Peyer's patch (tissue), 4 donors: ENCODE data around the gene GDAP2. TPM values are rescaled to one million over a fixed set of nuclear protein-coding genes. Genes with fewer than 3 reads are reported as not detected.
A peak's percentile ranks its signal among the peaks of the same experiment; 100 is the strongest.

Experiments
- DNase-seq, 3 donors: peaks; one replicate each; pipeline ENCODE4 v3.0.0-alpha.2; 2017 to 2019
- H3K27ac ChIP-seq, 4 donors: fragments of 200-600 bp; sonication (generic); one replicate each; pipeline ENCODE4 v1.5.1; 2016 to 2019
- H3K27me3 ChIP-seq, 2 donors: fragments of 200-600 bp; sonication (generic); one replicate each; pipeline ENCODE4 v1.5.1; 2019
- H3K36me3 ChIP-seq, 3 donors: fragments of 200-600 bp; sonication (generic); one replicate each; pipeline ENCODE4 v1.5.1; 2016 to 2019
- H3K4me1 ChIP-seq, 4 donors: fragments of 200-600 bp; sonication (generic); one replicate each; pipeline ENCODE4 v1.5.1; 2016 to 2019
- H3K4me3 ChIP-seq, 4 donors: fragments of 200-600 bp; sonication (generic); 1 replicate in 3 of 4; 2 replicates in 1 of 4; pipeline ENCODE4 v1.5.1; 2016 to 2019; ENCODE audit warnings: mild to moderate bottlenecking in 1 of 4
- H3K9me3 ChIP-seq, 4 donors: fragments of 200-600 bp; sonication (generic); one replicate each; pipeline ENCODE4 v1.5.1; 2016 to 2019; ENCODE audit warnings: mild to moderate bottlenecking in 1 of 4
- POLR2A ChIP-seq, 2 donors: fragments of 450-650 bp; IDR thresholded peaks; one replicate each; pipeline ENCODE4 v1.5.1; 2017; ENCODE audit warnings: antibody characterized with exemption in 2 of 2, mild to moderate bottlenecking in 2 of 2, moderate library complexity in 2 of 2
- total RNA-seq, 4 donors: library from RNA; depleted of rRNA; stranded (reverse); fragments of >200 nt; gene quantifications; one replicate each; pipeline ENCODE4 v1.1.0, GENCODE V29; 2016
- TF ChIP-seq, protein P1 (sequence below), 6 experiments: fragments of 450-650 bp in 4 of 6; fragments of 200-600 bp in 2 of 6; sonication (generic) in 1 of 6; IDR thresholded peaks; one replicate each; pipeline ENCODE4 v1.5.1; 2017 to 2019; ENCODE audit warnings: antibody characterized with exemption in 6 of 6, mild to moderate bottlenecking in 3 of 6, moderate library complexity in 1 of 6

GDAP2 gene
- 10 to 100 TPM; 33.0 to 62.2 (median 46.2) TPM for total RNA-seq

GRCh38 chr1:117929343-117930172 is at the start of gene GDAP2, which contains the start of gene WDR3:
Gene GDAP2 (minus strand): TSS chr1:117929621. CDS start chr1:117920357, 9,264 bp downstream.
Gene WDR3 (plus strand): TSS chr1:117929739. CDS start chr1:117933320, 3,581 bp downstream.
- no peaks in the 10 kb centered on the region for H3K36me3 ChIP-seq
- H3K27ac ChIP-seq: peak within 1 kb of the TSS; percentile 83 to 92 (median 86)
- TF ChIP-seq POLR2A (IDR thresholded peaks at IDR 0.05): peak; percentile 54 to 72
- TF ChIP-seq, protein P1, sequence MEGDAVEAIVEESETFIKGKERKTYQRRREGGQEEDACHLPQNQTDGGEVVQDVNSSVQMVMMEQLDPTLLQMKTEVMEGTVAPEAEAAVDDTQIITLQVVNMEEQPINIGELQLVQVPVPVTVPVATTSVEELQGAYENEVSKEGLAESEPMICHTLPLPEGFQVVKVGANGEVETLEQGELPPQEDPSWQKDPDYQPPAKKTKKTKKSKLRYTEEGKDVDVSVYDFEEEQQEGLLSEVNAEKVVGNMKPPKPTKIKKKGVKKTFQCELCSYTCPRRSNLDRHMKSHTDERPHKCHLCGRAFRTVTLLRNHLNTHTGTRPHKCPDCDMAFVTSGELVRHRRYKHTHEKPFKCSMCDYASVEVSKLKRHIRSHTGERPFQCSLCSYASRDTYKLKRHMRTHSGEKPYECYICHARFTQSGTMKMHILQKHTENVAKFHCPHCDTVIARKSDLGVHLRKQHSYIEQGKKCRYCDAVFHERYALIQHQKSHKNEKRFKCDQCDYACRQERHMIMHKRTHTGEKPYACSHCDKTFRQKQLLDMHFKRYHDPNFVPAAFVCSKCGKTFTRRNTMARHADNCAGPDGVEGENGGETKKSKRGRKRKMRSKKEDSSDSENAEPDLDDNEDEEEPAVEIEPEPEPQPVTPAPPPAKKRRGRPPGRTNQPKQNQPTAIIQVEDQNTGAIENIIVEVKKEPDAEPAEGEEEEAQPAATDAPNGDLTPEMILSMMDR (IDR thresholded peaks at IDR 0.05): no peak
- no peaks in the 10 kb centered on the region for H3K27me3 ChIP-seq
- H3K4me3 ChIP-seq: peak within 1 kb of the TSS; percentile 79 to 96 (median 94)
- H3K9me3 ChIP-seq: no peaks in the 10 kb centered on the region
- peak; percentile 96 to 99 (median 96) for DNase-seq
- peaks cover 0 to 23% (median 8%) of the 10 kb centered on the region in 4 donors for H3K4me1 ChIP-seq

DNA sequence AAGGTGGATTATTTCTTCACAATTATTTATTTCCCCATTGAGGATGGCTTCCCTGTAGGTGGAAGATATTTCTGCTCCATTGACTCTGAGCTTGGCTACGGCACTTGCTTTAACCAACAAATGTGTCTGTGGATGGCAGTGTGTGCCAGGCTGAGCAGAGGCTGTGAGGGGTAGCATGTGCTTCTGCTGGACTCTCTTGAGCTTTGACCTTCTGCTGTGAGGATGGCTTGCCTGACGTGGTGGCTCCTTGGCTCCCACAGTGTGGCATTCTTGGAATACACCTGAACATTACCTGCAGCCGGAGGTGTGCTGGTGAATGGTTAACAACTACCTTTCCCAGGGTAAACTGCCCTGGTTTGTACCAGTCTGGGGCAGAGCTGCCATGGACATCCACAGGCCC is 47.0 kb upstream of the GDAP2 start:
- TF ChIP-seq, protein P1 (IDR thresholded peaks at IDR 0.05): no peak
- TF ChIP-seq POLR2A (IDR thresholded peaks at IDR 0.05): no peak
- DNase-seq: no peak
- H3K27ac ChIP-seq: no peak overlapping the region

DNA sequence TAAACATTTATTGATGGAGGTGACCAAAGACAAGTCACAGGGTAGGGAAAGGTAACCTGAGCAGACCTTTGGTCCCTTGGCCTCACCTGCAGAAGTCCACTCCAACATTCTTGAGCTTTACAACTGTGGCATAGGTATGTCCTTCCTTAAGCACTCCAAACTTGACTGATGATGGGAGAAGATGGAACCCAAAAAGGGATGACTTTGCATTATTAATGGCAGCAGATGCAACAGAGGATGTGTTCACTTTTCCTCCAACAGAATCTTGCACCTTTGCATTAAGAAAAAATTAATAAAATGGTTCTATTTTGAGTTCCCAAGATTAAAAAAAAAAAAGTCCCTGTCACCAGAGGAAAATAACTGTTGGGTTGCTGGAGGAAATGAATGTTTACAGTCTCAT is 42.4 kb upstream of the GDAP2 start:
- no peak overlapping the region for H3K4me3 ChIP-seq
- DNase-seq: no peak
- H3K36me3 ChIP-seq: no peaks in the 10 kb centered on the region
- no peaks in the 10 kb centered on the region for H3K9me3 ChIP-seq
- H3K27ac ChIP-seq: no peak overlapping the region
- H3K27me3 ChIP-seq: no peaks in the 10 kb centered on the region
- TF ChIP-seq, protein P1 (IDR thresholded peaks at IDR 0.05): no peak
- TF ChIP-seq POLR2A (IDR thresholded peaks at IDR 0.05): no peak
- no peaks in the 10 kb centered on the region for H3K4me1 ChIP-seq

More for the DNA sequence above, 47.0 kb upstream of the GDAP2 start:
- H3K36me3 ChIP-seq: no peaks in the 10 kb centered on the region
- no peaks in the 10 kb centered on the region for H3K4me1 ChIP-seq
- no peaks in the 10 kb centered on the region for H3K27me3 ChIP-seq
- no peak overlapping the region for H3K4me3 ChIP-seq
- H3K9me3 ChIP-seq: no peaks in the 10 kb centered on the region

- Histone ChIP-seq H3K36me3 (no peaks in the 10 kb centered on the region), H3K27me3 (no peaks in the 10 kb centered on the region), H3K27ac (no peak overlapping the region), H3K4me1 (no peaks in the 10 kb centered on the region), H3K4me3 (no peak overlapping the region), H3K9me3 (no peaks in the 10 kb centered on the region)
- DNase-seq: no peak
- no peak for TF ChIP-seq POLR2A (IDR thresholded peaks at IDR 0.05)
- TF ChIP-seq, protein P1 (IDR thresholded peaks at IDR 0.05): no peak
Measured at GRCh38 chr1:117970252-117970651, 40.8 kb upstream of the GDAP2 start.

DNA sequence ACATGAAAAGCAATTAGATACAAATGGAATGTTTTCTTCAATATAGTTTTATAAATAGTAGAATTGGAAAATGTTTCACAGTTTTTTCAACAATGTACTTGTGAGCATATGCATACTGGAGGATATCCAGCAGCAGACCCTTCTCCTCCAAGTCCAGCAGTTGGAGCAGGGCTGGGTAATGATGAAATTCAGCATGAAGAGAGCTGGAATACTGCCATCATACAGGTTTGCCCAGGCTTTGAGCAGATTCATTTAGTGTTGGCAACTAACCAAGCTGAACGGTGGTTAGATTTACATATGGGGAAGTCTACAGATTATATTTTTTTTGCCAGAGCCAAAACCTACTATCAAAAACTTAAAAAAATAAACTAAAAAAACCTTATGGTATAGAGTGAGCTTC is 38.5 kb upstream of the GDAP2 start:
- no peak for DNase-seq
- Histone ChIP-seq H3K36me3 (no peaks in the 10 kb centered on the region), H3K27me3 (no peaks in the 10 kb centered on the region), H3K27ac (no peak overlapping the region), H3K4me3 (no peak overlapping the region), H3K4me1 (no peaks in the 10 kb centered on the region), H3K9me3 (no peaks in the 10 kb centered on the region)
- TF ChIP-seq, protein P1 (IDR thresholded peaks at IDR 0.05): no peak
- TF ChIP-seq POLR2A (IDR thresholded peaks at IDR 0.05): no peak
